Testis (tissue), 2 donors: Measurements from ENCODE around the gene CHMP2B.

Experiments
- CTCF ChIP-seq, 3 experiments: fragments of 450-650 bp in 2 of 3; fragments of 200-600 bp in 1 of 3; sonication (generic) in 1 of 3; IDR thresholded peaks; one replicate each; pipeline ENCODE4 v1.5.1; 2016 to 2019; ENCODE audit warnings: antibody characterized with exemption in 3 of 3, mild to moderate bottlenecking in 2 of 3, moderate library complexity in 1 of 3
- POLR2A ChIP-seq: fragments of 450-650 bp; IDR thresholded peaks from one replicate; pipeline ENCODE4 v1.6.1; 2017; ENCODE audit warnings: antibody characterized with exemption, mild to moderate bottlenecking, moderate library complexity

- TF ChIP-seq POLR2A = no peak
- TF ChIP-seq CTCF (IDR thresholded peaks at IDR 0.05) = no peak
Measured at GRCh38 chr3:87181551-87181950, 45.6 kb upstream of the CHMP2B start.
